Endothelial cell of umbilical vein (primary cell): ENCODE data around the gene CUBN. TPM values are rescaled to one million over a fixed set of nuclear protein-coding genes. Genes with fewer than 3 reads are reported as not detected.

Experiments
- BruUV-seq: library from RNA; stranded (reverse); fragments of 400-500 nt; replicated peaks from 2 replicates; lab custom pipeline; 2021; lab: Mats Ljungman, UMichigan
- CTCF ChIA-PET: fragments of 300-600, 350-600 bp; sonication (Branson Sonifier 250); formaldehyde crosslinking; loops from one replicate; lab custom pipeline; 2021; ENCODE audit warnings: antibody characterized with exemption, inconsistent platforms; lab: Charles Lee
- POLR2A ChIA-PET: fragments of 300-600, 350-600 bp; sonication (Branson Sonifier 250); formaldehyde crosslinking; loops from one replicate; lab custom pipeline; 2021; ENCODE audit warnings: antibody characterized with exemption, inconsistent platforms; lab: Charles Lee
- DNase-seq: peaks from one replicate; pipeline ENCODE4 v3.0.0-alpha.2; 2011; ENCODE audit warnings: low read depth, low spot score
- FAIRE-seq: peaks from 2 replicates; lab custom pipeline; 2011; peaks lifted over from hg19 to GRCh38; lab: Jason Lieb, UNC
- H2AFZ ChIP-seq: 2 replicates; pipeline ENCODE4 v1.6.0; 2012; ENCODE audit warnings: low read depth, low read length, control low read depth, inconsistent platforms
- H3K27ac ChIP-seq: 2 replicates; pipeline ENCODE4 v1.5.1; 2011; ENCODE audit warnings: low read depth, mild to moderate bottlenecking, control low read depth, low read length, moderate library complexity; ENCODE audit not compliant: insufficient read depth
- H3K27me3 ChIP-seq, 2 experiments: 2 replicates each; pipeline versions ENCODE4 v1.6.0 to v1.6.1; 2011; ENCODE audit warnings: low read length in 2 of 2, mixed read lengths in 1 of 2; ENCODE audit not compliant: control insufficient read depth in 2 of 2, insufficient read depth in 2 of 2
- H3K36me3 ChIP-seq, 2 experiments: 2 replicates in 1 of 2; 3 replicates in 1 of 2; pipeline ENCODE4 v1.5.1; 2011; ENCODE audit warnings: low read length in 2 of 2, mild to moderate bottlenecking in 1 of 2, moderate library complexity in 1 of 2; ENCODE audit not compliant: control insufficient read depth in 2 of 2, insufficient read depth in 2 of 2; ENCODE audit errors: extremely low read depth in 1 of 2
- H3K4me1 ChIP-seq: 3 replicates; pipeline ENCODE4 v1.5.1; 2011; ENCODE audit warnings: mild to moderate bottlenecking, low read length; ENCODE audit not compliant: control insufficient read depth, insufficient read depth; ENCODE audit errors: extremely low read depth
- H3K4me2 ChIP-seq: 2 replicates; pipeline ENCODE4 v1.6.1; 2011; ENCODE audit warnings: low read length, control low read depth, mixed read lengths; ENCODE audit not compliant: insufficient read depth
- H3K4me3 ChIP-seq, 3 experiments: fragments of 200-600 bp in 1 of 3; sonication (generic), shearing (Covaris generic) in 1 of 3; replicated peaks in 1 of 3; 2 replicates each; pipeline ENCODE4 v1.5.1; 2011 to 2016; ENCODE audit warnings: control low read depth in 3 of 3, low read length in 3 of 3, mild to moderate bottlenecking in 2 of 3, inconsistent platforms in 1 of 3, low read depth in 1 of 3, moderate library complexity in 1 of 3; ENCODE audit not compliant: insufficient read depth in 1 of 3
- H3K79me2 ChIP-seq: 2 replicates; pipeline ENCODE4 v1.6.0; 2012; ENCODE audit warnings: low read length, inconsistent platforms; ENCODE audit not compliant: control insufficient read depth, insufficient read depth
- H3K9ac ChIP-seq: replicated peaks from 2 replicates; pipeline ENCODE3; 2011; ENCODE audit warnings: low read length, control low read depth; ENCODE audit not compliant: insufficient read depth; ENCODE audit errors: extremely low read depth
- H3K9me1 ChIP-seq: replicated peaks from 3 replicates; pipeline ENCODE4 v1.6.0; 2011; ENCODE audit warnings: mild to moderate bottlenecking, low read length; ENCODE audit not compliant: control insufficient read depth, insufficient read depth; ENCODE audit errors: extremely low read depth
- H3K9me3 ChIP-seq: replicated peaks from 2 replicates; pipeline ENCODE4 v1.5.1; 2012; ENCODE audit warnings: low read length, inconsistent platforms; ENCODE audit not compliant: control insufficient read depth, insufficient read depth
- H4K20me1 ChIP-seq: replicated peaks from 2 replicates; pipeline ENCODE3; 2011; ENCODE audit warnings: mild to moderate bottlenecking, low read length; ENCODE audit not compliant: control insufficient read depth, insufficient read depth; ENCODE audit errors: extremely low read depth
- CTCF ChIP-seq, 2 donors: IDR thresholded peaks; 1 replicate in 1 of 2; 2 replicates in 1 of 2; pipeline ENCODE4 v1.5.1; 2011; ENCODE audit warnings: low read length in 2 of 2, mild to moderate bottlenecking in 2 of 2, moderate library complexity in 2 of 2, control low read depth in 1 of 2, inconsistent platforms in 1 of 2, low read depth in 1 of 2; ENCODE audit not compliant: insufficient read depth in 1 of 2; ENCODE audit errors: extremely low read depth in 1 of 2
- EZH2 ChIP-seq: IDR thresholded peaks from 2 replicates; pipeline ENCODE4 v1.6.1; 2012; ENCODE audit warnings: borderline replicate concordance, low read depth, mild to moderate bottlenecking, moderate library complexity, low read length, inconsistent platforms; ENCODE audit not compliant: severe bottlenecking
- GATA2 ChIP-seq: IDR thresholded peaks from 2 replicates; pipeline ENCODE4 v1.7.0; 2011; ENCODE audit warnings: low read depth, mild to moderate bottlenecking, moderate library complexity, mixed read lengths, low read length; ENCODE audit not compliant: insufficient read length, insufficient read depth
- JUN ChIP-seq: IDR thresholded peaks from 2 replicates; pipeline ENCODE4 v1.6.1; 2011; ENCODE audit warnings: borderline replicate concordance, low read depth; ENCODE audit not compliant: insufficient read length, insufficient read depth
- MYC ChIP-seq: IDR thresholded peaks from one replicate; pipeline ENCODE4 v1.6.1; 2011; ENCODE audit warnings: mild to moderate bottlenecking, low read depth, low read length
- POLR2A ChIP-seq: IDR thresholded peaks from 2 replicates; pipeline ENCODE4 v1.6.1; 2012; ENCODE audit warnings: low read depth, mild to moderate bottlenecking, control low read depth, low read length
- POLR2AphosphoS5 ChIP-seq: IDR thresholded peaks from 2 replicates; pipeline ENCODE4 v1.6.1; 2012; ENCODE audit warnings: low read depth, mild to moderate bottlenecking, control low read depth, low read length, moderate library complexity; ENCODE audit not compliant: insufficient read depth
- dilution Hi-C: fragments of 300-500 bp; cut with MboI; formaldehyde crosslinking; loops from one replicate; pipeline ENCODE4 v1.15.0; 2019; ENCODE audit warnings: low sequenced_read_pairs; ENCODE audit not compliant: extremely low pct_ligation_motif_present
- intact Hi-C: fragments of 100-400 bp; cut with micrococcal nuclease; formaldehyde crosslinking; loops from one replicate; pipeline ENCODE4 v1.10.0; 2022
- polyA plus RNA-seq, 4 experiments: library from polyadenylated mRNA; depleted of rRNA in 3 of 4; stranded (reverse) in 3 of 4; unstranded in 1 of 4; fragments of >200 nt; gene quantifications; 2 replicates each; pipeline versions ENCODE4 v1.2.1 to v1.2.3, GENCODE V29; 2011 to 2012; ENCODE audit warnings: missing spikeins in 1 of 4
- total RNA-seq: library from RNA; stranded (reverse); gene quantifications from 2 replicates; pipeline ENCODE4 v1.2.3, GENCODE V29; 2021

Gene CUBN
- total and polyA plus RNA-seq, 2 donors (not counting 3 experiments of a cell fraction or from before 2014, with no cell fraction given) = 2.7 to 4.6 TPM

GRCh38 chr10:16803464-16803863, 326.1 kb downstream of the CUBN start:
- POLR2A ChIA-PET = no interaction called here
- Histone ChIP-seq H3K79me2 (peaks cover 58% of the 10 kb centered on the region), H3K9me3 (no peaks in the 10 kb centered on the region), H3K36me3 (no peaks in the 10 kb centered on the region), H3K27me3 (no peaks in the 10 kb centered on the region), H3K4me1 (no peaks in the 10 kb centered on the region), H3K27ac (no peak overlapping the region), H3K4me2 (no peak overlapping the region), H3K9ac (no peak overlapping the region), H4K20me1 (no peaks in the 10 kb centered on the region), H3K9me1 (no peaks in the 10 kb centered on the region), H2AFZ (no peak overlapping the region), H3K4me3 (no peak overlapping the region)
- CTCF ChIA-PET = interaction anchor here (0.7 to 0.9 kb wide), 2 partner anchors 26 to 171 kb away, joined by 3 to 5 read pairs; no protein-coding TSS in a partner anchor
- no peak for TF ChIP-seq EZH2
- TF ChIP-seq POLR2A = no peak
- no peak for TF ChIP-seq MYC
- no peak for TF ChIP-seq CTCF (IDR thresholded peaks at IDR 0.05; ENCODE audit: extremely low read depth in 1 of 2, insufficient read depth in 1 of 2, low read depth in 1 of 2, low read length in 2 of 2)
- TF ChIP-seq POLR2AphosphoS5 = no peak
- TF ChIP-seq GATA2 = no peak
- no peak for TF ChIP-seq JUN
- DNase-seq = no peak
- dilution Hi-C loops (no loop called here), intact Hi-C loops (loop anchor here (10.0 kb wide), 1 partner anchor 689 kb away; no protein-coding TSS in a partner anchor)
- FAIRE-seq = no peak
- no TSS peak for BruUV-seq
